SW 1271 (cell line): Measurements from ENCODE around the gene DLG5.

Experiments used
- DNase-seq, 2 experiments: peaks; one replicate each; lab custom pipeline; 2025; lab: John Stamatoyannopoulos, UW

The DLG5 gene

DNA sequence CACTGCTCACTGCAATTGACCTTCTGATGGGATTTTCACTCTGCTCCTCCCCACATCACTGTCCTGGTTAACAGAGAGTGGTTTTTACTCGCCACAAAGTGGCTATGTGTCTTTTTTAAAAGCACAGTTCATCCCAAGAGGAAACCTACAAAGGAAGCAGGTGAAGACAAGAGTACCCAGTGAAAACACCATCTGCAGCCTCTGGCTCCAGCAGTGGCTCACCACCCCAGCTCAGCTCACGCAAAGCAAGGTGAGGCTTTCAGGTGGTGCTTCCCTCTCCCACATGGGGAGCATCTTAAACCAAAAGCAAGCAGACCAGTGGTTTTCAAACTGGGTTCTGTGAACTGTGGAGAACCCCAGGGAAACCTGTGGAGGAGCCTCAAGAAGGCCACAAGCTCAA is 14.0 kb downstream of the DLG5 start:
- DNase-seq = no peak

DNA sequence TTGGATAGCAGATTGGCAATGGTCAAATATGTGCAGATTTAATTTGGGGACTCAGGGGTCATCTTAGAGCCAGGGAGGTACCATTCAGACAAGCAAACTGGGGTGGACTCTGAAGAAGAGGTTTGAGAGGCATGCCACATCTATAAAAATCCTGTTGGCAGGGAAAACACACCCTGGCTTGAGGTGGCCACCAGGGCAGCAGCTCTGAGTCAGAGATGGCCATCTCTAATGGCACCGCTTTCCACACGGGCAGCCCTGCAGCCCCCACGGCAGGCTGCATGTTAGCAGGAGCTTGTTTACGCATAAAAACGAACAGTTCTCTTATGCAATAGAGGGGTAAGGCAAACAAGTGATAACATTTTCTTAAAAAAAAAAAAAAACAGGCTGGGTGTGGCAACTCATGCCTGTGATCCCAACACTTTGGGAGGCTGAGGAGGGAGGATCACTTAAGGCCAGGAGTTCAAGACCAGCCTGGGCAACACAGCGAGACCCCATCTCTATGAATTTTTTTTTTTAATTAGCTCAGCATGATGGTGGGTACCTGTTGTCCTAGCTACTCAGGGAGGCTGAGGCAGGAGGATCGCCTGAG is 14.9 kb downstream of the DLG5 start:
- no peak for DNase-seq

DNA sequence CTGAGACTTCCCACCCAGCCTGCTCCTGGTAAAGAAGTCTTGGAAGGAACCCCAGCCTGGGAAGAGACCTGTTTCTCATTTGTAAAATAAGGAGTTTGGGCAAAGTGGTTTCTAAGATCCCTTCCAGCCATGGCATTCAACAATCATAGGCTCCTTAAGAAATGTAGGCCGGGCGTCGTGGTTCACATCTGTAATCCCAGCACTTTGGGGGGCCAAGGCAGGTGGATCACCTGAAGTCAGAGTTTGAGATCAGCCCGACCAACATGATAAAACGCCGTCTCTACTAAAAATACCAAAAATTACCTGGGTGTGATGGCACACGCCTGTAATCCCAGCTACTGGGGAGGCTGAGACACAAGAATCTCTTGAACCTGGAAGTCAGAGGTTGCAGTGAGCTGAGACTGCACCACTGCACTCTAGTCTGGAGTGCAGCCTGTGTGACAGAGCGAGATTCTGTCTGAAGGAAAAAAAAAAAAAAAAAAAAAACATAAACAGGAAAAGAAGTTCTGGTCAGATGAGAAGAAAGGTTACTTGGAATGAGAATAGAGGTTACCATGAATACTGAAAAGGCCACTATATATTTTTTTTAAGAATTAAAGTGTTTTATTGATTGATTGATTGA is 15.9 kb downstream of the DLG5 start:
- no peak for DNase-seq

DNA sequence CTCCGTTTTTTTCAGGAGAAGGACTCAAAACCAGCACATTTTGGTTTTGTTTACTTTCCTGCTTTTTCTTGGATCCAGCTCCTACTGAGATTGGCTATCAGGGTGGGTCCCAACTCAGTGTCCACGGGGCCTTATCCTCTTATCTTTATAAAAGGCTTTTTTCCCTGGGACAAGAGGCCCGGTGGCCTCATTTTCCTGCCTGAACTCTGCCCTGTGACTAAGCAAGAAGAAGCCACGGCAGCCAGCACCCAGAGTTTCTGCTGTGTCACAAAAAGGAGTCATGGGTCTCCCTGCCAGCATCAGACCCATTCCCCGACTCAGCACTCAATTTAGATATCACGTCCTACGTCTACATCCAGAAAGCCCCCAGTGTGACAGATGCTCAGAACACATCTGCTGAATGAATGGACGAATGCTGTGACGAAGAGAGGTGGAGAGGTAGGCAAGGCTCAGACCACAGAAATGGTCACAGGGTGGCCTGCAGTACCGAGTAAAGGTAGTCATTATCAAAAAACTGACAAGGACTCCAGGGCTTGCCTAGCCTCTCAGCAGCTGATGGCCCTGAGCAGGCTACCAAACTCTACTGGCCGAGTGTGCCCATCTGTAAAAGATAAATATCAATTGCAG is 16.7 kb downstream of the DLG5 start:
- DNase-seq = no peak

DNA sequence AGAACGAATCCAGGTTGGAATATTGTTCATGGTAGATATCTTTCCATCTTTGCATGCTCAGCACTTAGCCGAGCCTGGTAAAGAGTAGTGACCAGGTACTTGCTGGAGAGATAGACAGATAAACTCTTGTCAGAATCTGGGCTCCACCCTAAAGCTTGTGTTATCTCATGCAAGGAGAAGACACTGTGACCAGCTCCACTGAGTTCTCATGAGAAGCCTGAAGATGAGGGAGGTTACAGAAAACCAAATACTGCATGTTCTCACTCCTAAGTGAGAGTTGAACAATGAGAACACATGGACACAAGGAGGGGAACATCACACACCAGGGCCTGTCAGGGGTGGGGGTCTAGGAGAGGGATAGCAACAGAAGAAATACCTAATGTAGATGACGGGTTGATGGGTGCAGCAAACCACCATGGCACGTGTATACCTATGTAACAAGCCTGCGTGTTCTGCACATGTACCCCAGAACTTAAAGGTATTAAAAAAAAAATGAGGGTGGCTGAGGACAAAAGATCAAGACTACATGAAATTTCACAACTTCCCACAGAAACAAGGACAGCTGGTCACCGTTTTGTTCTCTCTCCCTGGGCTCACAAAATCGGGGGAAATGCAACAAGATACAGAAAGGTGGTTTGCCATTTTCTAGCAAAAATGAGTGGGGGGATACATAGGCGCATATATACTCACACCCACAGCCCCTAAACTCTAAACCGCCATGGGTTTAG is 17.4 kb downstream of the DLG5 start:
- DNase-seq = no peak

DNA sequence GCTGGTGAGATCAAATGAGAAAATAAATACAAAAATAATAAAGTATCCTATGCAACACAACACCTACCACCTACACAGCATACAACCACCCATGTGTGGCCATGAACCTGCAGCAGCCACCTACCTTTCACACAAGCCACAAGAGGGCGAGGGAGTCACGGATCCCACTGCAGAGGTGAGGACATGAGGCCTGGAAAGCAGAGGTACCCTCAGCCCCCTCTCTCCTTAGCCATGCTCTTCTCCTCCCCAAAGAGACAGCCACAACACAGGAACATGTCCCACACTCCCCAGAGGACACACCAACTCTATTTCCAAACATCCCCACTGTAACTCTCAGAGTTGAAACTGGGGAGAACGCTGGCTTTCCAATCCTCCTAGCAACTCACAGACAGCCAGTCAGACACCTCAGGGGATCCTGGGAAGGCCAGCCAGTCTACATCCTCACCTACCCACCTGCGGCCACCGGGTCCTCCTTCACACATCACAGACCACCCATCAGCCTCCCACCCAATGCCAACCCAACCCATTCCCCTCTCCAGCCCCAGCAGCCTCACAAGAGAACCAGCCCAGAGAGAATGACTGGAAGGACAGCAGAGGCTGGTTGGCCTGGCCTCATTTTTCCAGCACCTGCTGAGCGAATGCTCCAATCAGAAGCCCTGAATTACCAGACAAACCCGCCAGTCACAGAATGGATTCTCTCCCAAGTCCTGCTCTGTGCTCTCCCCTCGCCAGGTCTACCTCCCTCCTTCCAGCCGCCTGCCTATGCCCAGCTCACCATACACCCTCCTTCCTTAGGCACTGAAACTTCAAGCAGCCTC is 18.4 kb downstream of the DLG5 start:
- no peak for DNase-seq

DNA sequence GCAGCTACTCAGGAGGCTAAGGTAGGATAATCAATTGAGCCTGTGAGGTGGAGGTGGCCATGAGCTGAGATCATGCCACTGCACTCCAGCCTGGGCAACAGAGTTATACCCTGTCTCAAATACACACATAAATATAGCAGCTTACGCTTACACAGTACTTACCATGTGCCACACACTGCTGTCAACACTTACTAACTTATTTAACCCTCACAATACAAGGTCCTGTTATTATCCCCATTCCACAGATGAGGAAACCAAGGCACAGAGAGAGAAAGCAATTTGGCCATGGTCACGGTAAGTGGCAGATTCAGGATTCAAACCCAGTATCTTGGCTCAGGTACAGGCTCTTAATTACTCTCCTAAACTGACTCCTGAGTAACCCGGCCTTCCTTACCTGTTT is 19.1 kb downstream of the DLG5 start:
- no peak for DNase-seq

DNA sequence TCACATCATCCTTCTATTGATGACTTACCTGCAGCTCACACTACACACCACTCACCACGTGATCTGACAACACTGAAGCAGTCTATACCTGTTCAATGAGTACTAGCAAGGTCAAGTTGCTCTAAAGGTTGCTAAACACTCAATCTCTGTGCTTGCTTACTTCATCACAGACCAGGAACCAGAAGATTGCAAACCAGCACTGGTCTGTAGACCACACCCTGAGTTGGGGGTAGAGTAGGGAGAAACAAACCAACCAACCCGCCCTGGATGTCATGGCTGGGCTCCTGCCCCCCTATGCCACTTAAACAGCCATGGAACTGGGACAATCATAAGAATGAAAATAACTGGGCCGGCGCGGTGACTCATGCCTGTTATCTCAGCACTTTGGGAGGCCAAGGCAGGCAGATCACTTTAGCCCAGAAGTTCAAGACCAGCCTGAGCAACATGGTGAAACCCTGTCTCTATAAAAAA is 19.6 kb downstream of the DLG5 start:
- no peak for DNase-seq

DNA sequence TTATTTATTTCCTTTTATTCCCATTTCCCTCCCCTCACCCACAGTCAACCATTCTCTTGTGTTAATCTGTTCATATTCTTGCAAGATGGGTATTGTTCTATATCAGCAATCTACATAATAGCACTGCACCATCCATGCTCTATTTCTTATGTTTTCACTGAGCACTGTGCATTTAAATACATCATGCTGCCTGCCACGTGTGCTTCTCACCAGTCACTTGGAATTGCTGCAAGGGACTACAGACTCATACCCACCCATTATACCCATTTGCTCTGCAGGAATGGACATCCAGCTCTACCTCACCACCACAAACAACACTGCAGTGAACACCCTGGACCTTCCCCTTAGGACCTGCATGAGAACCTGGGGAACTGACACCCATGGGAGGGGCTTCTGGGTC is 20.8 kb downstream of the DLG5 start:
- no peak for DNase-seq

DNA sequence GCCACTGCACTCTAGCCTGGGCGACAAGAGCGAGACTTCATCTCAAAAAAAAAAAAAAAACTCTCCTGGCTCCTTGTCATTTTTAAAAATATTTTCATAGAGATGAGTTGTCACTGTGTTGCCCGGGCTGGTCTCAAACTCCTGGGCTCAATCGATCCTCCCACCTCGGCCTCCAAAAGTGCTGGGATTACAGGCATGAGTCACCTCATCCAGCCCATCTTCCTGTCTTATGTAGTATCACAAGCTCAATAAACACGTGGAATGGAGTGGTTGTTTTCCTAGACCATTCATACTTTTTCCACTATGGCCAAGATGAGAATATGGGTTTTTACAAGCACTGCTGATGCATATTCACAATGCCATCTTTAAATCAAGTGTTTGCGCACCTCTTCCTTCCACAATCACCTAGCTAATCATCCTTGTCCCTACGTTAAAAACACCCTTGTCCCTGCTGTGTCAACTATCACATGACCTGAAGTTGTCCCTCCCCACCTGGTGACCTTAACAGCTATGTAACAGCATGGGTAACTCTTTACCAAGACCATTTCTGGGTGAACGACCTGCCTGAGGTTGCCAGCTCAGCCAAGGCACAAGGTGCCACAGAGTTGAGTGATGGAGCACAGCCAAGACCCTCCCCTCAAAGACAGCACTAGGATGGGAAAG is 21.3 kb downstream of the DLG5 start:
- no peak for DNase-seq

DNA sequence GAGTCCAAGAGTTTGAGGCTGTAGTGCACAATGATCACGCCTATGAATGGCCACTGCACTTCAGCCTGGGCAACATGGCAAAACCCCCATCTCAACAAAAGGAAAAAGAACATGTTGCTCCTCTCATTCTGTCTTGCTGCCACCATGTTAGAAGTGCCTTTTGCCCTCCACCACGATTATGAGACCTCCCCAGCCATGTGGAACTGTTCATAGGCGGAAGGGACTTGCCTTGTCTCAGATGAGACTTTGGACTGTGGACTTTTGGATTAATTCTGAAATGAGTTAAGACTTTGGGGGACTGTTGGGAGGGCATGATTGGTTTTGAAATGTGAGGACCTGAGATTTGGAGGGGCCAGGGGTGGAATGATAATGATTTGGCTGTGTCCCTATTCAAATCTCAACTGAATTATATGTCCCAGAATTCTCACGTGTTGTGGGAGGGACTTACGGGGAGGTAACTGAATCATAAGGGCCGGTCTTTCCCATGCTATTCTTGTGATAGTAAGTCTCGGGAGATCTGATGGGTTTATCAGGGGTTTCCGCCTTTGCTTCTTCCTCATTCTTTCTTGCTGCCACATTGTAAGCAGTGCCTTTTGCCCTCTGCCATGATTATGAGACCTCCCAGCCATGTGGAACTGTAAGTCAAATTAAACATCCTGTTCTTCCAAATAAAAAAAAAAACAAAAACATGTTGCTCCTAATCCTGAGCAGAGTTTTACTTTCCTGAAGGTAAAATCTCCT is 22.3 kb downstream of the DLG5 start:
- DNase-seq = no peak

DNA sequence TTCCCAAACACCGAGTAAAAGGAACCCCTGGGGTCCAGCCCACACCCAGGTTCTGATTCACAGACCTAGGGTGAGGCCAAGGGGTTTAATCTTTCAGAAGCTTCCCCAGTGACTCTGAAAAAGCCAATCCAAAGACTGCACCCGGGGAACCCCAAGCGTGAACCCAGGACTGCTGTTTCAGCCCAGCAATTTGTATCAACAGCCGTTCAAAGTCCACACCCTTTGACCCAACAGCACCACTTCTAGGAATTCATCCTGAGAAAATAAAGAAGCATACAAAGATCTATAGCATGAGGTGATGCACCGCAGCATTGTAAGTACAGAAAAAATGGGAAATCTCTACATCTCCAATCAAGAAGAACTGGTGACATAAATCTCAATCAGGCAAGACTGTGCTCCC is 24.4 kb downstream of the DLG5 start:
- DNase-seq = no peak

DNA sequence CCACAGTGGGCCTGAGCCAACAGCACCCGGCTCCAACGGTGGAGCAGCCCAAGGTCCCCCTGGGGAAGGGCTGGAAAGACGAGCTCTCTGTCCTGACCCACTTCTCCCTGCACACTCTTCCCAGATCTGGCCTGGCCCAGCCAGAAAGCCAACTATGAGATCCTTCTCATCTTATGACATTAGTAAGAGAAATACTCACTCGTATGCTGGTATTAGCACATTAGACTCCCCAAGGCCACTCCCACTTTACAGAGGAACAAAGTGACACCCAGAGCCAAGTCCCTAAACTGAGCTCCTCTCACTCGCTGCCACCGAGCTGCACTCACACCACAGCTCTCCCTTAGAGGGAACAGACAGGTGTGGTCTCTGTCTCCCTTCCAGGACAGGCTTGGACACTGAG is 24.8 kb downstream of the DLG5 start:
- DNase-seq = no peak

DNA sequence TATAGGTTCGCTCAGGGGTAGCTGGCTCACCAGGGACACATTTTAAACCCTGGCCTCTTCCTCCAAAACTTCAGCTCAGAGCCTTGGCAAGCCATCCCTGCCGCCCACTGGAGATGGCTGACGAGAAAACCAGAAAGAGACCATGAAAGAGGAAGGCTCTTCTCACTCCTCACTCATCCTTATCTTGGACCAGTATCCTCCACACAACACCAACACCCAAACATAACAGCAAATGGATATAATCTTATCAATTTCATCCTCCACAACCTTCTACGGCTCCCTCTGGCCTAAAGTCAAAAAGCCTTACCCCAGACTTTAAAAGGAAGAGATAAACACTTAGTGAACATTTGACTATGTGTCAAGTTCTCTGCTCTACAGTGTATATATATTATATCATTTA is 26.9 kb downstream of the DLG5 start:
- DNase-seq = no peak

DNA sequence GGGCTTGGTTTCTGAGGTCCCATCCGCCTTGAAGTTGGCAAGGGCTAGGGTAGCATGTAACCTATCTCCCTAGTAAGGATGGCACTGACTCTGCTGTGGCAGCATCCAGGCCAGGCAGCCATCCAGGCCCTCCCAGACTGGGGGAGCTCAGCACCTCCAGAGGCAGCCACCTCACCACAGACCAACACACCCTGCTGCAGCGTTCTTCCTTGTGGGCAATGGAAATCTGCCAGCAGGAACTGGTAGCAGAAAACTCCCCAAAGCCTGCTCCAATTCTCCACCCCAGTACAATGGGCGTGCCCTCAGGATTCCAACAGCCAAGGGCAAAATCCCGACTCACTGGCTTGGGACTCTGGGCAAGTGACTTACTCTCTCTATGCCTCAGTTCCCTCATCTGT is 27.5 kb downstream of the DLG5 start:
- no peak for DNase-seq

DNA sequence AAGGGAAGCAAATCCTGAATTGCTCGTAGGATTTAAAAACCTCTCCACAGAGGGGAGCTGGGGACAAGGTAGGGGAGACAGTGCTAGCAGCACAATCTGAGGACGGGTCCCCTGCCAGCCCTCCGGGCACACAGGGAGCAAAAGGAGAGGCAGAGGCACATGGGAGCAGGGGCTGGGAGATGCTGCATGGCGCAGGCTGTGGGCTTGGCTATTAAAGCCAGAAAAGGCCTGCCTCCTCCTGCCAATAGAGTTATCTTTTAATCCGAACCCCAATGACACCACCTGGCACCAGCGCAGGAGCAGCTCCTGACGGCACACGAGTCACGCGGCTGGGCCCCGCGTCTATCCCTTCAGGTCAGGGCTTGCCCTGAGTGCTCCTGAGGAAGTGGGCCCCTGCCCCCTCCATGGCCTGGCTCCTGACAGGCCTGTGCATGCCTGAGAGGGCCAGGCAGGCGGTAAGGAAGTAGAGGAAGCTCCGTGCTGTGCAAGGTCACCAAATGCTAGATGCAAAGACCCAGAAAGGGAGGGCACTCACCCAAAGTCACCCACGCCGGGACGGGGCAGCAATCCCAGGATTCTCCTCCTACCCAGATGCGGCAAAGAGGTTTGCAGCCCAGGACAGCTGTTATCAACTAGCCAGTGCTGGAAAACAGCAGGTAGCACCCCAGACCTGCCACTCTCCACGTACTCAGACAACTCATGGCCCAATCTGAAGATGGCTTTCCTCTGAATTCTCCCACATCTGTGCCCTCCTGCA is 28.1 kb downstream of the DLG5 start:
- no peak for DNase-seq

DNA sequence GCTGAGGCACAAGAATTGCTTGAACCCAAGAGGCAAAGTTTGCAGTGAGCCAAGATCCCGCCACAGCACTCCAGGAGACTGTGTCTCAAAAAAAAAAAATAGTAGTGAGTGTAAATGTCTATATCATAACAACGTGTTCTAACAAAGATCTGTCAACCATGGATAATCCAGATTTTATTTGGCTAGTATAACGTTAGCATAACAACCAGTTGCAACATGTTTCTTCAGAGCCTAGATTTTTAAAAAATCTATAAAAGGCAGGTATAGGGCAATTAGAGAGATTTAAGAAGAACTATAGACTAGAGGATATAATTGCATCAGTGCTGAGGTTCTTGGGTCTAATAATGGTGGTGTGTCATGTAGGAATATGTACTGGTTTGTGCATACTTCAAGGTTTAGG is 30.5 kb downstream of the DLG5 start:
- no peak for DNase-seq

DNA sequence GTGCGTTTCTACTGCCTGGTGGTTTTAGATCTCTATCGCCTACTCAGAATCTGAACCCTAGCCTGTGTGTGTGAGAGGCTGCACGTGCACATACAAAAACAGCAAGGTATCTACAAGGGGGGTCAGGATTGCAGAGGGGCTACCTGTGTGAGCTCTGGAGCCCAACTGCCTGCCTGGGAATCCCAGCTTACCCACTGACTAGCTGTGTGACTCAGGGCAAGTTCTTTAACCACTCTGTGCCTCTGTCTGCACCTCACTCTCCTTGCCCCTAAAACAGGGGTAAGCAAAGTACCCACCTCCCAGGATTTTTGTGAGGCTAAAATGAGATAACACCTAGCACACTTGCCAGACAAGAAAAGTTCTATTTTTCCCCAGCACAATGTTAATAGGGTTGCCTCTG is 32.5 kb downstream of the DLG5 start:
- DNase-seq = no peak

DNA sequence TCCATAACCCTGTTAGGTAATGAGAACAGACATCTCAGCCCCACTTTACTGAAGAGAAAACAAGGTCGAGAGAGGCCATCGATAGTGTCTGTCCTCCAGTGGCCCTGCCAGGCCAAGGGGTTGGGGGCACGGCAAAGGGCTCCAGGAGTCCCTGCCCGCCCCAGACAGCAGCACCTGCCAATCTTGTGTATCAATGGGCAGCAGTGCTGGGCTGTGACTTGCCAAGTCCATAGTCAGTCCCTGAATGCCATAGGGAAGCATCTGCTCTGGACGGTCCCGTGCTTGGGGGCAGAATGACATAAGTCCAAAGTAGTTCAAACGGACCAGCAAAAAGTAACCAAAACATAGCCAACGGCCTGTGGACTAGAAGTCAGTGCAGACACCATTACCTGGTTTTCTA is 33.2 kb downstream of the DLG5 start:
- no peak for DNase-seq

DNA sequence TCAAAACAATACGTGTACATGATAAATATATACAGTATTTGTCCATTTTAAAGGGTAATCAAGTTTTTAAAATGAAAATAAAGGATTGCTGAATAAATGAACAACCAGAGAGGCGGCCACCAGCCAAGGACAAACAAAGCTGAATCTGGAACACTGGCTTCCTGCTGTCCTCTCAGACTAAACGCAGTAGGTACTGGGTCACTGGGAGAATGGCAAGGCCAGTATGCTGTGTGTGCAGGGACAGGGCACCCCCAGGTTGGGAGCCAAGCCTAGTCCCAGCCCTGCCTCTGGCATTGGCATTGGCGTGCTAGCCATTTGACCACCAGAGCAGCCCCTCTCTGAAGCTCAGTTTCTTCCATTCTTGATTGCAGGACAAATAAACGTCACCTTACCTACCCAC is 33.8 kb downstream of the DLG5 start:
- DNase-seq = no peak
